Astrocyte (in vitro differentiated cells and primary cell): Measurements from ENCODE around the gene MSL1. TPM values are rescaled to one million over a fixed set of nuclear protein-coding genes. Genes with fewer than 3 reads are reported as not detected.

Experiments used
- DNase-seq: peaks from one replicate; pipeline ENCODE4 v3.0.0-alpha.2; 2010; ENCODE audit warnings: low read depth
- FAIRE-seq: peaks from 2 replicates; lab custom pipeline; 2011; peaks lifted over from hg19 to GRCh38; lab: Jason Lieb, UNC
- H2AFZ ChIP-seq: 2 replicates; pipeline ENCODE4 v1.6.0; 2012; ENCODE audit warnings: low read depth, low read length, inconsistent platforms
- H3K27ac ChIP-seq: 2 replicates; pipeline ENCODE4 v1.5.1; 2011; ENCODE audit warnings: low read depth, low read length, inconsistent platforms
- H3K27me3 ChIP-seq: 2 replicates; pipeline ENCODE4 v1.6.0; 2011; ENCODE audit warnings: low read length, inconsistent platforms; ENCODE audit not compliant: insufficient read depth
- H3K36me3 ChIP-seq: 2 replicates; pipeline ENCODE4 v1.5.1; 2011; ENCODE audit warnings: low read length, inconsistent platforms; ENCODE audit not compliant: insufficient read depth
- H3K4me1 ChIP-seq: 2 replicates; pipeline ENCODE4 v1.5.1; 2011; ENCODE audit warnings: low read length, inconsistent platforms; ENCODE audit not compliant: insufficient read depth
- H3K4me2 ChIP-seq: 2 replicates; pipeline ENCODE4 v1.6.0; 2012; ENCODE audit warnings: low read length, inconsistent platforms
- H3K4me3 ChIP-seq: 2 replicates; pipeline ENCODE4 v1.5.1; 2011; ENCODE audit warnings: low read depth, mild to moderate bottlenecking, low read length, inconsistent platforms; ENCODE audit not compliant: insufficient read depth
- H3K79me2 ChIP-seq: 2 replicates; pipeline ENCODE4 v1.6.0; 2012; ENCODE audit warnings: mild to moderate bottlenecking, low read length, inconsistent platforms; ENCODE audit not compliant: insufficient read depth
- H3K9ac ChIP-seq: 2 replicates; pipeline ENCODE4 v1.6.0; 2012; ENCODE audit warnings: mild to moderate bottlenecking, low read length, inconsistent platforms
- H3K9me3 ChIP-seq: 2 replicates; pipeline ENCODE4 v1.5.1; 2012; ENCODE audit warnings: low read depth, mild to moderate bottlenecking, low read length, inconsistent platforms; ENCODE audit not compliant: insufficient read depth
- H4K20me1 ChIP-seq: 2 replicates; pipeline ENCODE4 v1.6.0; 2012; ENCODE audit warnings: low read length, inconsistent platforms; ENCODE audit not compliant: insufficient read depth
- H3K27ac Mint-ChIP-seq: one replicate; pipeline ENCODE4 v1.8.0; 2021; ENCODE audit warnings: mild to moderate bottlenecking, mixed read lengths; ENCODE audit not compliant: unreplicated experiment
- H3K27me3 Mint-ChIP-seq: one replicate; pipeline ENCODE4 v1.8.0; 2021; ENCODE audit warnings: low read depth, mixed read lengths; ENCODE audit not compliant: unreplicated experiment
- H3K36me3 Mint-ChIP-seq: one replicate; pipeline ENCODE4 v1.8.0; 2021; ENCODE audit warnings: low read depth, mixed read lengths; ENCODE audit not compliant: unreplicated experiment
- H3K4me1 Mint-ChIP-seq: one replicate; pipeline ENCODE4 v1.8.0; 2021; ENCODE audit warnings: low read depth, mixed read lengths; ENCODE audit not compliant: unreplicated experiment
- H3K4me3 Mint-ChIP-seq: one replicate; pipeline ENCODE4 v1.8.0; 2021; ENCODE audit warnings: mild to moderate bottlenecking, moderate library complexity, mixed read lengths; ENCODE audit not compliant: unreplicated experiment
- H3K9me3 Mint-ChIP-seq: one replicate; pipeline ENCODE4 v1.8.0; 2021; ENCODE audit warnings: mild to moderate bottlenecking, mixed read lengths; ENCODE audit not compliant: unreplicated experiment
- CTCF ChIP-seq: IDR thresholded peaks from 2 replicates; pipeline ENCODE4 v1.5.1; 2011; ENCODE audit warnings: low read depth, mild to moderate bottlenecking, inconsistent platforms, low read length, moderate library complexity; ENCODE audit not compliant: insufficient read depth
- EZH2 ChIP-seq: IDR thresholded peaks from 2 replicates; pipeline ENCODE4 v1.6.1; 2012; ENCODE audit warnings: mild to moderate bottlenecking, low read length, inconsistent platforms; ENCODE audit not compliant: insufficient read depth
- total RNA-seq: library from RNA; stranded (reverse); gene quantifications from 2 replicates; pipeline ENCODE4 v1.2.1, GENCODE V29; 2021

MSL1 gene
- total RNA-seq, 1 donor from 2014 or later, result 81.9 TPM

DNA sequence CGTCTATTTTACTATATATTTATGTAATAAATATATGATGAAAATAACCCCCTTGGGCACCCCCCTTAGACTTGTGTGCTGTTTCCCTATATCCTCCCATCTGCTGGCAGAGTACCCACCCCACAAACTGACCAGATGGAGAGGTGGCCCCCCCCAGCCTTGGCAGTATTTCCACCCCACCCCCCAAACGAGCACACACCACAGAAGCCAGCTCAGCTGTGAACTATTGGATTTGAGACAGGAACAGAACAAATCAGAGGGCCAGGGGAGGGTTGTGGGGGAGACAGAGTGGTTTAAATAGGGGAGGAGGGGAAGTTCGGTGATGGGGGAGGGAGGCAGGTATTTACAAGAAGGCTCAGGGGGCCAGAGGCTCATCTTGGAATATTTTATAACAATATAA is 29.2 kb upstream of the MSL1 start:
- H3K4me3 Mint-ChIP-seq, result no peak overlapping the region
- FAIRE-seq, result no peak
- TF ChIP-seq EZH2 (no peak), CTCF (no peak)
- peaks cover 16% of the 10 kb centered on the region for H3K4me1 Mint-ChIP-seq
- no peak overlapping the region for H2AFZ ChIP-seq
- H4K20me1 ChIP-seq, result no peaks in the 10 kb centered on the region
- H3K36me3 ChIP-seq, result peaks cover 5% of the 10 kb centered on the region
- no peak overlapping the region for H3K9ac ChIP-seq
- no peak overlapping the region for H3K27ac Mint-ChIP-seq
- no peak overlapping the region for H3K4me3 ChIP-seq
- no peaks in the 10 kb centered on the region for H3K79me2 ChIP-seq
- H3K27me3 Mint-ChIP-seq, result no peaks in the 10 kb centered on the region
- H3K9me3 ChIP-seq, result no peaks in the 10 kb centered on the region
- no peak overlapping the region for H3K27ac ChIP-seq
- peaks cover 2% of the 10 kb centered on the region for H3K4me1 ChIP-seq
- no peaks in the 10 kb centered on the region for H3K9me3 Mint-ChIP-seq
- H3K27me3 ChIP-seq, result no peaks in the 10 kb centered on the region
- H3K36me3 Mint-ChIP-seq, result peaks cover 31% of the 10 kb centered on the region
- H3K4me2 ChIP-seq, result no peak overlapping the region
- DNase-seq, result no peak

- Mint-ChIP-seq H3K27ac (peak overlapping the region; percentile 42), H3K9me3 (no peaks in the 10 kb centered on the region), H3K4me1 (peaks cover 16% of the 10 kb centered on the region), H3K4me3 (no peak overlapping the region), H3K36me3 (peaks cover 31% of the 10 kb centered on the region), H3K27me3 (no peaks in the 10 kb centered on the region)
- H3K36me3 ChIP-seq, result peaks cover 5% of the 10 kb centered on the region
- H3K27me3 ChIP-seq, result no peaks in the 10 kb centered on the region
- no peak overlapping the region for H3K9ac ChIP-seq
- no peak for TF ChIP-seq CTCF
- TF ChIP-seq EZH2, result no peak
- no peak overlapping the region for H3K27ac ChIP-seq
- H3K79me2 ChIP-seq, result peaks cover 1% of the 10 kb centered on the region
- no peaks in the 10 kb centered on the region for H3K9me3 ChIP-seq
- no peak overlapping the region for H2AFZ ChIP-seq
- peaks cover 5% of the 10 kb centered on the region for H3K4me1 ChIP-seq
- no peak overlapping the region for H3K4me3 ChIP-seq
- H4K20me1 ChIP-seq, result no peaks in the 10 kb centered on the region
- no peak overlapping the region for H3K4me2 ChIP-seq
- no peak for DNase-seq
- FAIRE-seq, result no peak
Observed at GRCh38 chr17:40093005-40093579, 28.7 kb upstream of the MSL1 start.

- TF ChIP-seq CTCF (no peak), EZH2 (no peak)
- no peaks in the 10 kb centered on the region for H4K20me1 ChIP-seq
- no peaks in the 10 kb centered on the region for H3K27me3 ChIP-seq
- no peak overlapping the region for H3K9ac ChIP-seq
- H3K4me3 ChIP-seq, result no peak overlapping the region
- Mint-ChIP-seq H3K27me3 (no peaks in the 10 kb centered on the region), H3K9me3 (no peaks in the 10 kb centered on the region), H3K4me1 (peaks cover 22% of the 10 kb centered on the region), H3K36me3 (peaks cover 30% of the 10 kb centered on the region), H3K27ac (peak overlapping the region; percentile 42), H3K4me3 (peak overlapping the region; percentile 21)
- H2AFZ ChIP-seq, result no peak overlapping the region
- peaks cover 7% of the 10 kb centered on the region for H3K79me2 ChIP-seq
- DNase-seq (no peak), FAIRE-seq (no peak)
- no peaks in the 10 kb centered on the region for H3K9me3 ChIP-seq
- H3K4me1 ChIP-seq, result peaks cover 11% of the 10 kb centered on the region
- H3K36me3 ChIP-seq, result peaks cover 5% of the 10 kb centered on the region
- H3K4me2 ChIP-seq, result no peak overlapping the region
- H3K27ac ChIP-seq, result no peak overlapping the region
Observed at GRCh38 chr17:40093580-40094201, 28.1 kb upstream of the MSL1 start.
